ENCODE measurements around the gene ADK. TPM values are rescaled to one million over a fixed set of nuclear protein-coding genes. Genes with fewer than 3 reads are reported as not detected.

The ADK gene
- total and polyA plus RNA-seq, 2 of the 4 experiments (the other 2 are of a cell fraction), result 30.6 to 40.9 TPM

DNA sequence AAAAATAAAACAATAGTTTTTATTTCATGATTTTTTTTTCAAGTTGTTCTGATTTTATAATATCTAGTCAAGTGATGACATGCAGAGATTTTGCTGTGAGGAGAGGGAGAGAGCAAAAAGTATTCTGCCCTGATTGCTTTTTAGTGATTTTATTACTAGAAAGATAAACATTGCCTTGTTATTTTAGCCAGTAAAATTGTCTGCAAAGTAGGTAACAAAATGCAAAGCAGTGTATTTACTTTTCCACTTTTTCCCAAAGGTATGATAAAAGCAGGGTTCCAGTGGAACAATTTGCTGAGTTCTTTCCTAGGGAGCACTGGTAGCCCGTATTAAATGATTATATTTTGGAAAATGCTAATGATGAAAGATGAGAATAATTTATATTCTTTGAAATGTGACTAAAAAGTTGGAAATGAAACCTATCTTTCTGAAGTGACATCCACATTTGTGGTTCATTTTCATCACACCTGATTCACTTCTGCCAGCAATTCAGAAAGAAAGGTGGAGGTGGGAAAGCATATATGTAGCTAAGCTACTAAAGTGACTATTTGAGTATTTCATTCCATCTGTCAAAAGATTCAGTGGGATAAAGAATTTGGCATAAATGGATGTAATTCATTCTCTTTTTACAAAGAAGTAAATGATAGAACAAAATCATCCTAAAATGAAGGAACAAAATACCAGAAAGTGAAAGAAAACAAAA is 300.3 kb downstream of the ADK start:
- H2AFZ ChIP-seq (replicated peaks; ENCODE audit: low read length, poor library complexity), result no peak overlapping the region
- H3K23ac ChIP-seq (ENCODE audit: low read depth, low read length), result no peak overlapping the region
- ChIA-PET POLR2A (ENCODE audit: unreplicated experiment) (no interaction called here), CTCF (interaction anchor here (0.6 kb wide), 1 partner anchor 469 kb away, joined by 3 read pairs; no protein-coding TSS in a partner anchor)
- no peak overlapping the region for H3K27ac ChIP-seq (ENCODE audit: insufficient read depth, low read length)
- ATAC-seq (ENCODE audit: low read depth) (no peak), DNase-seq (no peak)
- dilution Hi-C loops (cut with HindIII; ENCODE audit: low sequenced_read_pairs, unreplicated experiment) (no loop called here), in situ Hi-C loops (cut with MboI; ENCODE audit: low sequenced_read_pairs) (no loop called here), intact Hi-C loops (cut with micrococcal nuclease) (no loop called here)
- no peak overlapping the region for H3K14ac ChIP-seq (replicated peaks; ENCODE audit: low read depth, low read length)
- H2BK15ac ChIP-seq (ENCODE audit: low read depth, low read length), result no peak overlapping the region
- TF ChIP-seq MXI1 (IDR thresholded peaks at IDR 0.05; ENCODE audit: borderline replicate concordance, low read depth, low read length), result no peak
- TF ChIP-seq, protein P1, sequence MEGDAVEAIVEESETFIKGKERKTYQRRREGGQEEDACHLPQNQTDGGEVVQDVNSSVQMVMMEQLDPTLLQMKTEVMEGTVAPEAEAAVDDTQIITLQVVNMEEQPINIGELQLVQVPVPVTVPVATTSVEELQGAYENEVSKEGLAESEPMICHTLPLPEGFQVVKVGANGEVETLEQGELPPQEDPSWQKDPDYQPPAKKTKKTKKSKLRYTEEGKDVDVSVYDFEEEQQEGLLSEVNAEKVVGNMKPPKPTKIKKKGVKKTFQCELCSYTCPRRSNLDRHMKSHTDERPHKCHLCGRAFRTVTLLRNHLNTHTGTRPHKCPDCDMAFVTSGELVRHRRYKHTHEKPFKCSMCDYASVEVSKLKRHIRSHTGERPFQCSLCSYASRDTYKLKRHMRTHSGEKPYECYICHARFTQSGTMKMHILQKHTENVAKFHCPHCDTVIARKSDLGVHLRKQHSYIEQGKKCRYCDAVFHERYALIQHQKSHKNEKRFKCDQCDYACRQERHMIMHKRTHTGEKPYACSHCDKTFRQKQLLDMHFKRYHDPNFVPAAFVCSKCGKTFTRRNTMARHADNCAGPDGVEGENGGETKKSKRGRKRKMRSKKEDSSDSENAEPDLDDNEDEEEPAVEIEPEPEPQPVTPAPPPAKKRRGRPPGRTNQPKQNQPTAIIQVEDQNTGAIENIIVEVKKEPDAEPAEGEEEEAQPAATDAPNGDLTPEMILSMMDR (conservative IDR thresholded peaks at IDR 0.05; ENCODE audit: low read depth, low read length), result no peak
- TF ChIP-seq MAZ (IDR thresholded peaks at IDR 0.05; ENCODE audit: borderline replicate concordance, low read depth, low read length), result no peak
- no peak for TF ChIP-seq RFX5 (IDR thresholded peaks at IDR 0.05; ENCODE audit: low read depth, low read length)
- TF ChIP-seq USF2 (IDR thresholded peaks at IDR 0.05; ENCODE audit: low read depth, low read length), result no peak
- H3K4me2 ChIP-seq (ENCODE audit: low read depth, low read length), result no peak overlapping the region
- no peak overlapping the region for H2BK120ac ChIP-seq (ENCODE audit: low read depth, low read length)
- H3K9me3 ChIP-seq (ENCODE audit: control insufficient read depth, insufficient read depth, low read length), result no peaks in the 10 kb centered on the region
- BruUV-seq (replicated peaks), result no TSS peak
- no peak overlapping the region for H3K4me3 ChIP-seq (ENCODE audit: insufficient read depth, low read depth, low read length)
- H3K4me1 ChIP-seq (ENCODE audit: control insufficient read depth, insufficient read depth, low read length), result 0 out of 2 replicates have a peak, but pooled peaks cover 1% of the 10 kb centered on the region
- H2AK9ac ChIP-seq (replicated peaks; ENCODE audit: low read depth, low read length, poor library complexity), result no peak overlapping the region
- no peak overlapping the region for H3K4ac ChIP-seq (ENCODE audit: low read depth, low read length)
- no peak overlapping the region for H3K56ac ChIP-seq (ENCODE audit: extremely low read depth, insufficient read depth, low read length)
- no peaks in the 10 kb centered on the region for H3K79me1 ChIP-seq (ENCODE audit: low read depth in 1 of 2, low read length in 2 of 2)
- no peaks in the 10 kb centered on the region for H4K20me1 ChIP-seq (ENCODE audit: insufficient read depth, low read length)
- H4K8ac ChIP-seq (ENCODE audit: low read depth in 2 of 2, low read length in 2 of 2), result no peak overlapping the region
- H2AK5ac ChIP-seq (ENCODE audit: low read depth, low read length), result no peak overlapping the region
- H3K9ac ChIP-seq (ENCODE audit: low read depth, low read length), result no peak overlapping the region
- no peaks in the 10 kb centered on the region for H3K9me1 ChIP-seq (ENCODE audit: insufficient read depth, low read length)
- H2BK20ac ChIP-seq (ENCODE audit: low read depth, low read length), result no peak overlapping the region
- WGBS, 2 experiments (ENCODE audit: extremely low coverage in 2 of 2, insufficient read length in 1 of 2), result no CpG with 5 or more reads among the region's 1 CpG
- no peaks in the 10 kb centered on the region for H3K27me3 ChIP-seq (ENCODE audit: control insufficient read depth, insufficient read depth, low read length)
- H3K36me3 ChIP-seq (ENCODE audit: control insufficient read depth, insufficient read depth, low read length), result no peaks in the 10 kb centered on the region
- H4K91ac ChIP-seq (ENCODE audit: insufficient read depth, low read depth, low read length), result no peak overlapping the region
- no peak overlapping the region for H2BK5ac ChIP-seq (ENCODE audit: low read depth, low read length, poor library complexity, severe bottlenecking)
- no peak overlapping the region for H4K5ac ChIP-seq (ENCODE audit: low read depth, low read length)
- no peak overlapping the region for H3K18ac ChIP-seq (ENCODE audit: low read depth, low read length)

Data from IMR-90 (cell line).